Lower leg skin (tissue), 4 donors: ENCODE measurements around the gene PANK4. TPM values are rescaled to one million over a fixed set of nuclear protein-coding genes. Genes with fewer than 3 reads are reported as not detected.
"Not testable (repeated sequence)": the region's sequence is repeated elsewhere in the genome, so short reads cannot be mapped to it uniquely, and the experiment has no call there.

ENCODE experiments used
- DNase-seq, 2 donors: peaks; one replicate each; pipeline ENCODE4 v3.0.0-alpha.2; 2019; ENCODE audit warnings: low spot score in 2 of 2
- H3K4me3 ChIP-seq: fragments of 200-600 bp; sonication (generic); 2 replicates; pipeline ENCODE4 v1.5.1; 2017; ENCODE audit warnings: mild to moderate bottlenecking, low read depth; ENCODE audit not compliant: poor library complexity, severe bottlenecking
- POLR2A ChIP-seq, 2 donors: fragments of 450-650 bp; IDR thresholded peaks; one replicate each; pipeline ENCODE4 v1.6.1; 2016 to 2017; ENCODE audit warnings: antibody characterized with exemption in 2 of 2, mild to moderate bottlenecking in 1 of 2, moderate library complexity in 1 of 2
- WGBS, 2 donors: methylation state at CpG; one replicate each; pipeline ENCODE4 v1.1.5; 2018; 5-methylcytosine and 5-hydroxymethylcytosine counted together
- intact Hi-C: fragments of 100-400 bp; cut with DNase I; formaldehyde crosslinking; loops from one replicate; pipeline ENCODE4 v1.15.0; 2023; ENCODE audit warnings: low total_unique reads
- total RNA-seq, 4 donors: library from RNA; depleted of rRNA; stranded (reverse); fragments of >200 nt; gene quantifications; one replicate each; pipeline ENCODE4 v1.1.0, GENCODE V29; 2016
- TF ChIP-seq, protein P1 (sequence below), 3 donors: fragments of 450-650 bp; IDR thresholded peaks; one replicate each; pipeline ENCODE4 v1.5.1; 2016; ENCODE audit warnings: antibody characterized with exemption in 3 of 3, mild to moderate bottlenecking in 3 of 3, moderate library complexity in 2 of 3

Gene PANK4
- total RNA-seq, 4 donors from 2014 or later: 26.8 to 34.7 (median 32.5) TPM

DNA sequence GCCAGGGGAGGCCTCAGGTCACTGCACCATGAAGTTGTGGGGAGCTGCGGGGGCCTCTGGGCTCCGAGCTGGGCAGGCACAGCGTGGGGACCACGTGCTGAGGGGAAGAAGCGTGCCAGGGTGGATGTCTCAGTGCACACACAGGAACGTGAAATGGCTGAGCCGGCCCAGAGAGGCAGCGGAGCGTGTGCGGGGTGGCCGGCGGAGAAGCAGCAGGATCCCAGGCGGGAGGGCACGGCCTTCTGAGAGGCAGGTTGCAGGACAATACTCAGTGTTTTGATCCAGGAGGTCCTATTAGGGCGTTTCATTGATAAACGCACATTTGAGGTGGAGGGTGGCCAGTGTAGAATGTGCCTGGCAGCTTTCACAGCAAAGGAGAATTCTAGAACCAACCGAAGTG lies 42.7 kb upstream of the PANK4 start:
- H3K4me3 ChIP-seq: no peak overlapping the region
- WGBS, 2 donors: 84 to 89% methylated on average over 17 of the region's 17 CpGs
- intact Hi-C loops: no loop called here
- no peak for DNase-seq
- no peak for TF ChIP-seq POLR2A (IDR thresholded peaks at IDR 0.05)
- TF ChIP-seq, protein P1, sequence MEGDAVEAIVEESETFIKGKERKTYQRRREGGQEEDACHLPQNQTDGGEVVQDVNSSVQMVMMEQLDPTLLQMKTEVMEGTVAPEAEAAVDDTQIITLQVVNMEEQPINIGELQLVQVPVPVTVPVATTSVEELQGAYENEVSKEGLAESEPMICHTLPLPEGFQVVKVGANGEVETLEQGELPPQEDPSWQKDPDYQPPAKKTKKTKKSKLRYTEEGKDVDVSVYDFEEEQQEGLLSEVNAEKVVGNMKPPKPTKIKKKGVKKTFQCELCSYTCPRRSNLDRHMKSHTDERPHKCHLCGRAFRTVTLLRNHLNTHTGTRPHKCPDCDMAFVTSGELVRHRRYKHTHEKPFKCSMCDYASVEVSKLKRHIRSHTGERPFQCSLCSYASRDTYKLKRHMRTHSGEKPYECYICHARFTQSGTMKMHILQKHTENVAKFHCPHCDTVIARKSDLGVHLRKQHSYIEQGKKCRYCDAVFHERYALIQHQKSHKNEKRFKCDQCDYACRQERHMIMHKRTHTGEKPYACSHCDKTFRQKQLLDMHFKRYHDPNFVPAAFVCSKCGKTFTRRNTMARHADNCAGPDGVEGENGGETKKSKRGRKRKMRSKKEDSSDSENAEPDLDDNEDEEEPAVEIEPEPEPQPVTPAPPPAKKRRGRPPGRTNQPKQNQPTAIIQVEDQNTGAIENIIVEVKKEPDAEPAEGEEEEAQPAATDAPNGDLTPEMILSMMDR (IDR thresholded peaks at IDR 0.05): no peak

GRCh38 chr1:2568187-2568816 lies 41.9 kb upstream of the PANK4 start:
- DNase-seq, intact Hi-C loops: not testable (repeated sequence)
- 39 to 47% methylated on average over 9 of the region's 17 CpGs for WGBS, 2 donors

DNA sequence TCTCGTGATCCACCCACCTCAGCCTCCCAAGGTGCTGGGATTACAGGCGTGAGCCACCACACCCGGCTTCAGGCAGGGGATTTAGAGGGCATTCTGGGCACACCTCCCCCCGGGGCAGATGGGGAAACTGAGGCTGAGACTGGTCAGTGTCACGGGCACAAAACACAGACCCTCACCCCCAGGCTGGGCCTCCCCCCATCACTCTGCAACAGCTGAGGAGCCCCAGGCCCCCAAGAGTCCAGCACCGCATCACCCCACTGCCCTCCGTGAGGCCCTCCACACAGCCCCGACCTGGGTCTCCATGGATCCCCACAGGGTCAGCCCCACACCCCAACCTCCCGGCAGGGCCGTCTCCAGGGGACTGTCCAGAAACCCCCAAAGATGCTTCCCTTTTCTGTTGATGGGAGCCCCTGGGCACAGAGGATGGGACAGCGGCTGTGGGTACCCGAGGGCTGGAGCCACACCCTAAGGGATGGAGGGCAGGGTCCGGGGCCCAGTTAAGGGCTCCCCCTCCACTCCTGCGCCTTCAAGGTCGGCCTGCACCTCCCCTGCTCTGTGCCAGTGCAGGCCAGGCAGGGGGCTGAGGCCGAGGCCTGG lies 40.8 kb upstream of the PANK4 start:
- intact Hi-C loops: no loop called here
- 84 to 86% methylated on average over 16 of the region's 16 CpGs for WGBS, 2 donors
- no peak for DNase-seq
- no peak overlapping the region for H3K4me3 ChIP-seq
- TF ChIP-seq, protein P1 (IDR thresholded peaks at IDR 0.05): no peak
- TF ChIP-seq POLR2A (IDR thresholded peaks at IDR 0.05): no peak

More at GRCh38 chr1:2568187-2568816, 41.9 kb upstream of the PANK4 start:
- H3K4me3 ChIP-seq: not testable (repeated sequence)

- DNase-seq: no peak
- intact Hi-C loops: no loop called here
- no peak overlapping the region for H3K4me3 ChIP-seq
- TF ChIP-seq, protein P1 (IDR thresholded peaks at IDR 0.05): no peak
- no peak for TF ChIP-seq POLR2A (IDR thresholded peaks at IDR 0.05)
- 70 to 77% methylated on average over 26 to 34 of the region's 34 CpGs for WGBS, 2 donors
Measured at GRCh38 chr1:2566101-2567045, 40.0 kb upstream of the PANK4 start.

DNA sequence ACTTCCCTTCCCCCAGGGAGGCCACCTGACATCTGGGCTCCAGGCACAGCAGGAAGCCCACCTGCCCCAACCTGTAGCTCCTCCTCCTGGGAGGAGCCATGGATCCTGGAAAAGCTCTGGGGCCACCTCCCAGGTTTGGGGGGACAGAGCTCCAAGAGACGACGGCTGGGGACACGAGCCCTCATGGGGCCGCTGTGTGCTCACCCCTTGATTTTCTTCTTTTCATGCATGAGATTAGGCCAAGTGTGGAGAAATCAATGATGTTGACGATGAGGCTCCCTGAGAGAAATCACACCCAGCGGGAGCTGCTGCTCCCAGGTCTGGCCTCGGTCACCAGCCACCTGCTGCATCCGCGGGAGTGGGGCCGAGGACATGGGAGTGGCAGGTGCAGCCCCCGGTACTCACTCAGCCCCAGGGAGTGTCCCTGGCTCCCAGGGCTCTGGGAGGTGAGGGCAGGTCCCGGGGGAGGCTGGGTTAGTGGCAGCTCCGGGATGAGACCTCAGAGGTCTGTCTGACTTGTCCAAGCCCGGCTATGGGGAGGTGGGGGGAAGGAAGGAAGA lies 38.5 kb upstream of the PANK4 start:
- H3K4me3 ChIP-seq: no peak overlapping the region
- intact Hi-C loops: no loop called here
- 37 to 40% methylated on average over 13 of the region's 14 CpGs for WGBS, 2 donors
- TF ChIP-seq, protein P1 (IDR thresholded peaks at IDR 0.05): no peak
- no peak for TF ChIP-seq POLR2A (IDR thresholded peaks at IDR 0.05)
- DNase-seq: no peak
